Testis (tissue), 3 donors: ENCODE results near the gene GJA3. TPM values are rescaled to one million over a fixed set of nuclear protein-coding genes. Genes with fewer than 3 reads are reported as not detected.

Source experiments
- DNase-seq: peaks from one replicate; pipeline ENCODE4 v3.0.0-alpha.2; 2019
- H3K27ac ChIP-seq, 2 donors: fragments of 200-600 bp; sonication (generic); one replicate each; pipeline ENCODE4 v1.5.1; 2019
- H3K27me3 ChIP-seq: fragments of 200-600 bp; sonication (generic); one replicate; pipeline ENCODE4 v1.5.1; 2019
- H3K36me3 ChIP-seq: fragments of 200-600 bp; sonication (generic); one replicate; pipeline ENCODE4 v1.5.1; 2017; ENCODE audit warnings: low read depth; ENCODE audit errors: missing control alignments
- H3K4me1 ChIP-seq: fragments of 200-600 bp; sonication (generic); one replicate; pipeline ENCODE4 v1.5.1; 2019
- H3K4me3 ChIP-seq, 2 donors: fragments of 200-600 bp; sonication (generic); one replicate each; pipeline ENCODE4 v1.5.1; 2017 to 2019
- H3K9me3 ChIP-seq: fragments of 200-600 bp; sonication (generic); one replicate; pipeline ENCODE4 v1.5.1; 2017
- POLR2A ChIP-seq: fragments of 450-650 bp; IDR thresholded peaks from one replicate; pipeline ENCODE4 v1.6.1; 2017; ENCODE audit warnings: antibody characterized with exemption, mild to moderate bottlenecking, moderate library complexity
- WGBS, 2 donors: methylation state at CpG; one replicate each; pipeline ENCODE4 v1.1.5; 2018; 5-methylcytosine and 5-hydroxymethylcytosine counted together
- intact Hi-C: fragments of 100-400 bp; cut with DNase I; formaldehyde crosslinking; loops from one replicate; pipeline ENCODE4 v1.15.1; 2023; ENCODE audit warnings: low total_unique reads
- polyA plus RNA-seq: library from polyadenylated mRNA; stranded (reverse); fragments of 350-450 nt; fragmentation: Illumina TruSeq; extraction: RNeasy Lipid Tissue Mini Kit (QIAGEN cat#74804); gene quantifications from one replicate; pipeline ENCODE4 v1.2.3, GENCODE V29; 2014; ENCODE audit warnings: low read depth, low replicate concordance; ENCODE audit not compliant: insufficient read depth
- total RNA-seq, 2 donors: library from RNA; depleted of rRNA; stranded (reverse); fragments of >200 nt; gene quantifications; one replicate each; pipeline ENCODE4 v1.2.3, GENCODE V29; 2016
- TF ChIP-seq, protein P1 (sequence below), 3 experiments: fragments of 450-650 bp in 2 of 3; fragments of 200-600 bp in 1 of 3; sonication (generic) in 1 of 3; IDR thresholded peaks; one replicate each; pipeline ENCODE4 v1.5.1; 2016 to 2019; ENCODE audit warnings: antibody characterized with exemption in 3 of 3, mild to moderate bottlenecking in 2 of 3, moderate library complexity in 1 of 3

The GJA3 gene
- total and polyA plus RNA-seq, 3 donors from 2014 or later, result 1.7 to 10.2 (median 5.0) TPM

- Histone ChIP-seq H3K4me3 (no peak overlapping the region), H3K36me3 (no peaks in the 10 kb centered on the region), H3K9me3 (no peaks in the 10 kb centered on the region), H3K4me1 (peaks cover 4% of the 10 kb centered on the region), H3K27ac (no peak overlapping the region), H3K27me3 (no peaks in the 10 kb centered on the region)
- TF ChIP-seq, protein P1, sequence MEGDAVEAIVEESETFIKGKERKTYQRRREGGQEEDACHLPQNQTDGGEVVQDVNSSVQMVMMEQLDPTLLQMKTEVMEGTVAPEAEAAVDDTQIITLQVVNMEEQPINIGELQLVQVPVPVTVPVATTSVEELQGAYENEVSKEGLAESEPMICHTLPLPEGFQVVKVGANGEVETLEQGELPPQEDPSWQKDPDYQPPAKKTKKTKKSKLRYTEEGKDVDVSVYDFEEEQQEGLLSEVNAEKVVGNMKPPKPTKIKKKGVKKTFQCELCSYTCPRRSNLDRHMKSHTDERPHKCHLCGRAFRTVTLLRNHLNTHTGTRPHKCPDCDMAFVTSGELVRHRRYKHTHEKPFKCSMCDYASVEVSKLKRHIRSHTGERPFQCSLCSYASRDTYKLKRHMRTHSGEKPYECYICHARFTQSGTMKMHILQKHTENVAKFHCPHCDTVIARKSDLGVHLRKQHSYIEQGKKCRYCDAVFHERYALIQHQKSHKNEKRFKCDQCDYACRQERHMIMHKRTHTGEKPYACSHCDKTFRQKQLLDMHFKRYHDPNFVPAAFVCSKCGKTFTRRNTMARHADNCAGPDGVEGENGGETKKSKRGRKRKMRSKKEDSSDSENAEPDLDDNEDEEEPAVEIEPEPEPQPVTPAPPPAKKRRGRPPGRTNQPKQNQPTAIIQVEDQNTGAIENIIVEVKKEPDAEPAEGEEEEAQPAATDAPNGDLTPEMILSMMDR (IDR thresholded peaks at IDR 0.05), result no peak
- TF ChIP-seq POLR2A, result no peak
- 65 to 69% methylated on average over 1 of the region's 1 CpG for WGBS, 2 donors
- no peak for DNase-seq
- intact Hi-C loops, result no loop called here
Measured at GRCh38 chr13:20090349-20090748, 70.5 kb downstream of the GJA3 start.

Other genes with a start within 250 kb of the GJA3 start
- gene ZMYM2, start 202.3 kb downstream of the GJA3 start, total RNA-seq, result 100 to 1,000 TPM; 162 to 177 TPM
- gene ZMYM2, start 202.3 kb downstream of the GJA3 start, polyA plus RNA-seq, result 110 TPM
- gene GJB2, start 31.9 kb upstream of the GJA3 start, total RNA-seq, result 1 to 10 TPM; 2.9 to 3.1 TPM
- gene GJB2, start 31.9 kb upstream of the GJA3 start, polyA plus RNA-seq, result 2.5 TPM
- gene GJB6, start 71.3 kb upstream of the GJA3 start, total RNA-seq, result 1 to 10 TPM; 1.4 to 1.7 TPM
- 1.8 TPM for gene GJB6, start 71.3 kb upstream of the GJA3 start, polyA plus RNA-seq